Mesodermal cell (in vitro differentiated cells): Measurements from ENCODE around the gene RGS1.

Source experiments
- H3K27ac ChIP-seq: 2 replicates; pipeline ENCODE4 v1.7.0; 2013; ENCODE audit warnings: mild to moderate bottlenecking, low read depth, low read length, moderate library complexity; ENCODE audit not compliant: severe bottlenecking
- H3K36me3 ChIP-seq: 2 replicates; pipeline ENCODE4 v1.7.1; 2013; ENCODE audit warnings: mild to moderate bottlenecking, low read length, moderate library complexity; ENCODE audit not compliant: control insufficient read depth, insufficient read depth
- H3K4me1 ChIP-seq: one replicate; pipeline ENCODE4 v1.7.1; 2013; ENCODE audit warnings: mild to moderate bottlenecking, low read length; ENCODE audit not compliant: insufficient read depth, control insufficient read depth, poor library complexity, severe bottlenecking
- H3K4me3 ChIP-seq: 2 replicates; pipeline ENCODE4 v1.7.0; 2013; ENCODE audit warnings: low read length, control low read depth, mild to moderate bottlenecking; ENCODE audit not compliant: insufficient read depth, poor library complexity, severe bottlenecking; ENCODE audit errors: extremely low read depth
- H3K9me3 ChIP-seq: 2 replicates; pipeline ENCODE4 v1.7.1; 2013; ENCODE audit warnings: mild to moderate bottlenecking, low read length, moderate library complexity; ENCODE audit not compliant: control insufficient read depth
- WGBS, 2 experiments: methylation state at CpG; one replicate each; pipeline ENCODE4 v1.1.5; 2013; ENCODE audit warnings: missing lambda C conversion rate in 2 of 2; ENCODE audit not compliant: insufficient coverage in 2 of 2; 5-methylcytosine and 5-hydroxymethylcytosine counted together

Gene RGS1

GRCh38 chr1:192538407-192539296, 36.9 kb upstream of the RGS1 start:
- 92 to 100% methylated on average over 1 to 2 of the region's 3 CpGs for WGBS, 2 experiments
- Histone ChIP-seq H3K9me3 (peaks cover 11% of the 10 kb centered on the region), H3K4me3 (no peak overlapping the region), H3K4me1 (peaks cover 26% of the 10 kb centered on the region), H3K36me3 (no peaks in the 10 kb centered on the region), H3K27ac (peak overlapping the region; percentile 100)

GRCh38 chr1:192539297-192540092, 36.1 kb upstream of the RGS1 start:
- H3K4me3 ChIP-seq, result no peak overlapping the region
- H3K36me3 ChIP-seq, result no peaks in the 10 kb centered on the region
- 44 to 61% methylated on average over 1 to 3 of the region's 4 CpGs for WGBS, 2 experiments
- H3K27ac ChIP-seq, result peak overlapping the region; percentile 100
- H3K4me1 ChIP-seq, result peaks cover 20% of the 10 kb centered on the region
- peaks cover 9% of the 10 kb centered on the region for H3K9me3 ChIP-seq

- Histone ChIP-seq H3K4me3 (no peak overlapping the region), H3K27ac (no peak overlapping the region), H3K4me1 (peaks cover 33% of the 10 kb centered on the region), H3K36me3 (no peaks in the 10 kb centered on the region), H3K9me3 (no peaks in the 10 kb centered on the region)
- 84 to 100% methylated on average over 1 to 3 of the region's 5 CpGs for WGBS, 2 experiments
Observed at GRCh38 chr1:192543445-192543844, 32.1 kb upstream of the RGS1 start.

GRCh38 chr1:192545896-192546521, 29.6 kb upstream of the RGS1 start:
- Histone ChIP-seq H3K4me1 (peaks cover 24% of the 10 kb centered on the region), H3K27ac (peak overlapping the region; percentile 10), H3K9me3 (no peaks in the 10 kb centered on the region), H3K36me3 (no peaks in the 10 kb centered on the region), H3K4me3 (no peak overlapping the region)
- 92 to 95% methylated on average over 2 of the region's 3 CpGs for WGBS, 2 experiments

GRCh38 chr1:192546596-192547190, 28.9 kb upstream of the RGS1 start:
- peaks cover 20% of the 10 kb centered on the region for H3K4me1 ChIP-seq
- no peak overlapping the region for H3K27ac ChIP-seq
- H3K4me3 ChIP-seq, result no peak overlapping the region
- WGBS, 2 experiments, result 80 to 82% methylated on average over 2 to 4 of the region's 7 CpGs
- no peaks in the 10 kb centered on the region for H3K36me3 ChIP-seq
- no peaks in the 10 kb centered on the region for H3K9me3 ChIP-seq

- no peak overlapping the region for H3K27ac ChIP-seq
- WGBS, 2 experiments, result 67 to 100% methylated on average over 1 to 2 of the region's 2 CpGs
- H3K36me3 ChIP-seq, result no peaks in the 10 kb centered on the region
- peaks cover 20% of the 10 kb centered on the region for H3K4me1 ChIP-seq
- no peak overlapping the region for H3K4me3 ChIP-seq
- no peaks in the 10 kb centered on the region for H3K9me3 ChIP-seq
Observed at GRCh38 chr1:192547501-192547900, 28.1 kb upstream of the RGS1 start.

- Histone ChIP-seq H3K36me3 (no peaks in the 10 kb centered on the region), H3K9me3 (no peaks in the 10 kb centered on the region), H3K4me1 (peaks cover 20% of the 10 kb centered on the region), H3K27ac (no peak overlapping the region), H3K4me3 (no peak overlapping the region)
- 92 to 100% methylated on average over 2 of the region's 3 CpGs for WGBS, 2 experiments
Observed at GRCh38 chr1:192549937-192550336, 25.6 kb upstream of the RGS1 start.

- H3K4me3 ChIP-seq, result no peak overlapping the region
- H3K27ac ChIP-seq, result no peak overlapping the region
- peaks cover 12% of the 10 kb centered on the region for H3K4me1 ChIP-seq
- H3K36me3 ChIP-seq, result no peaks in the 10 kb centered on the region
- no peaks in the 10 kb centered on the region for H3K9me3 ChIP-seq
- WGBS, 2 experiments, result 100% methylated on average over 1 of the region's 2 CpGs; no CpG with 5 or more reads in 1 of the 2 experiments
Observed at GRCh38 chr1:192550922-192551534, 24.5 kb upstream of the RGS1 start.

GRCh38 chr1:192552760-192553191, 22.8 kb upstream of the RGS1 start:
- no peak overlapping the region for H3K4me3 ChIP-seq
- no peaks in the 10 kb centered on the region for H3K9me3 ChIP-seq
- 94 to 97% methylated on average over 5 of the region's 6 CpGs for WGBS, 2 experiments
- no peak overlapping the region for H3K27ac ChIP-seq
- no peaks in the 10 kb centered on the region for H3K36me3 ChIP-seq
- peaks cover 11% of the 10 kb centered on the region for H3K4me1 ChIP-seq

GRCh38 chr1:192553741-192554140, 21.8 kb upstream of the RGS1 start:
- no peaks in the 10 kb centered on the region for H3K9me3 ChIP-seq
- peaks cover 20% of the 10 kb centered on the region for H3K4me1 ChIP-seq
- WGBS, 2 experiments, result 80 to 90% methylated on average over 2 to 3 of the region's 3 CpGs

More at GRCh38 chr1:192553741-192554140, 21.8 kb upstream of the RGS1 start:
- Histone ChIP-seq H3K36me3 (no peaks in the 10 kb centered on the region), H3K27ac (no peak overlapping the region), H3K4me3 (no peak overlapping the region)
